GM21526 (cell line): ENCODE results near the gene SYNGR2.
A peak's percentile ranks its signal among the peaks of the same experiment; 100 is the strongest.

Experiments used
- ATAC-seq: cut with Tn5 transposase; IDR thresholded peaks from one replicate; pipeline ENCODE4 v1.9.1; 2021; ENCODE audit warnings: moderate library complexity; ENCODE audit not compliant: unreplicated experiment, low FRiP score

The SYNGR2 gene

DNA sequence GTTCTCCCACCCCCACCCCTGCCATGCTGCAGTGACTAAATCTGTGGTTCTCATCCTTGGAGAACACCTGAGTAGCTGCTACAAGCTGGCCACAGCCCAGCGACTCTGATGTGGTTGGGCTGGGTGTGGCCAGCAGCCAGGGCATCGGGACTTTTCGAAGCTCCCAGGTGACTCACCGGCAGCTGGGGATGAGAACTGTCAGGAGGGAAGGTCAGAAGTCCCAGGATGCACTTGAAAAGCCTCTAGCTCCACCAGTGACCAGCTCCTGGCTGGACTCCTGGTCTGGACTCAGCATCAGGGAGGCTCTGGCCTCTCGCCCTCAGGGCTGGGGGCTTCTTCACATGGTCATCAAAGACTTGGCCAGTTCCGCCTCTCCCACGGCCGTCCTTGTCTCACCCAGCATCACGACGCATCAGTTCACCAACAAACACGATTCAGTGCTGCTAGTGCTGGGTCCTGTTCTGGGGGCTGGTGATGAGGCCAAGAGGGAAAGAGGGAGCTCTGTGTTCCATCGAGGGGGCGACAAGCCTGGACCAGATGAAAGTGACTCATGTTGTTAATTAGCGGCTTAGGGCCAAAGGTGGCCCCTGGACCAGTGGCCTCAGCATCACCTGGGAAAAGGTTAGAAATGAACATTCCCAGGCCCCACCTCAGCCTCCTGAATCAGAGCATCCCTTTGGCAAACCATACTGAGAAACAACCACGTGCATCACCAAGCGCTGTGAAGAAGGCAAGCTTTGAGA is 26.1 kb upstream of the SYNGR2 start:
- no peak for ATAC-seq

DNA sequence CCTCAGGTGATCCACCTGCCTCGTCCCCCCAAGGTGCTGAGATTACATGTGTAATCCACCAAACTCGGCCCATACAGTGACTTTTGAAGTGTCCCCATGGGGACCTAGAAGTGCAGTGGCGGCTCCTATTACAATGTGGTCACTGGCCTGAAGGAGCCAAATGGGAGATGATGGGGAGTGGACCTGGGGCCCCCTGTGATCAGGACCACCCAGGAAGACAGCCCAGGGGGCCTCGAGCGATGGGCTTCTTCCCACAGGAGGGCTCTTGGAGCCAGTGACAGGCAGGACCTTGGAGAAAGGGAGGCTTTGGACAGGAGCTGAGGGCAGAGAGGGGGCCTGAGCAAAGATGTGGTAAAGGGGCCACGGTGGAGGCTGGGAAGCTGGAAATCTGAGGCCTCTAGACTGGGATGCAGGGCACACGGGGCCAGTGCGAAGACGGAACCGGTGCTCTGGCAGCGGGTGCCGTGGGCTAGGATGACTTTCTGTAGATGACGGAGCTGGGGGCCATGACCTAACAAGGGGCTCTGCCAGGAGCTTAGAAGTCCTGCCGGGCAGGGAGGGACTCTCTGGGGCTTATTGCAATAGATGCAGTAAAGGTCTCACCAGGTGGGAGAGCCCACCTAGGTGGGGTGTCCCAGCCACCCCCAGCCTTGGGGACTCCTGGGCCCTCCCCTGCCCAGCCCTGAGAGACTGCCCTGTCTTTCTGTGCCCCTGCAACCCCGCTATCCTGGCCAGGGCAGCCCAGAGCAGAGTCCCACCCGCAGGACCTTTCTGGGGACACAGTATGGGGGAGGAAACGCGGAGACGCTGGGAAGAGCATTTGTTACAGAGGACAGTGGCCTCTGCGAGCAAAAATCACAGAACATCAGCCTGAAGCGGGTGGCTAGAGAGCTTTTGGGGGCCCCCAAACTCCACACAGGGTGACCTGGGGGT is 24.9 kb upstream of the SYNGR2 start:
- ATAC-seq, result no peak

- ATAC-seq, result no peak
These were observed 24.1 kb upstream of the SYNGR2 start for GRCh38 chr17:78144147-78144719.

DNA sequence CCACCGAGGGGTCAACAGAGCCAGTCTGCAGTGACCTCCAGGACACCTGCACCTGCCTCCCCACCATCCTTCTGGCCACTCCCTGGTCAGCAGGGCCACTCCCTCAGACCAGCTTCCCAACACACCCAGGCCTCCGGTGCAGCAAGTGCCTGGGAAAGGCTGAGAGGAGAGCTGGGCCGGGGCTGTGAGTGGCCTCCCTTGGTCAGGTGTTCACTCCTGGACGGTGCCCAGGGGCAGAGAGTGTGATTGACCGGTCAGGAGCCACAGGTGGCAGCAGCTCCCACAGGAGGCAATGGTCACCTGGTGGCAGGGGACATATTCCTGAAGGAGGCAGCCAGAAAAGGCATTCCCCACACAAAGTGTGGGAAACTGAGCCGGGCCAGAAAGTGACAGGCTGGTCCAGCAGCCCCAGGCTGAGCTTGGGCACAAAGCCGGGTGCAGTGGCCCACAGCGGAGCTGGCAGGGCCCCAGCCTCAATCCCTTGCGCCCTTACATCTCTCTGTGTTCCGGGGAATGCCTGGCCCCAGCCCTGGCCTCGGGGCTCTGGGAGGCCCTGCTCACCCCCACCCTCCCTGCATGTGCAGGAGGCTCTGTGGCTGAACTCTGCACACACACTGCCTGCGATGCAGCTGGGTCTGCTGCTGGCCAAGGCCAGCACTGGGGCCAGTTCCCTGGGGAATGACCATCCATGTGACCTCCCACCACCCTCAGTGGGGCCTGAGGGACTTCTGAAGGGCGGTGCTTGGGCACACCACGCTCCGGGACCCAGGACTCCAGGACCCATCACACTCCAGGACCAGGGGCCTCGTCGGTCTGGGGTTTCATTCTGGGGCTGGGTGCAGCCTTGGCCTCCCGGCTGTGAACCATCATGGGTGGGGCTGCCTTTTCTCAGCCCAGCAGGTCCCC is 23.4 kb upstream of the SYNGR2 start:
- ATAC-seq, result no peak

GRCh38 chr17:78146471-78146869 is 21.9 kb upstream of the SYNGR2 start:
- no peak for ATAC-seq

DNA sequence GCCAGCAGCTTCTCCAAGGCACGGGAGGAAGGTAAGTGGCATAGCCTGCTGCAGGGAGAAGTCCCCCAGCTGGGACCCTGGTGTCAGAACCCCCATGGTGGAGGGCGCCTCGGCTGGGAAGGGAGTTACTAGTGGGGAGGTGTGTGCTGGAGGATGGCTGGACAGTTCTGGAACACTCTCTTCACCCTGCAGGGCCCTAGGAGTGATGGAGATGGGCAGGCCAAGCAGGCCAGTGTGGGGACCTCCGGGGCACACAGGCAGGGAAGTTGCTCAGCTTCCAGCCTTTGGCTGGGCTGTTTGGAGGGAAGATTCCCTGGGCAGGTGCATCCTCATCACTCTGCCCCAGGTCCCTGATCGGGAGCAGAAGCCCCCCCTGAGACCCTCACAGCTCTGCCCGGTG is 21.5 kb upstream of the SYNGR2 start:
- ATAC-seq, result no peak

DNA sequence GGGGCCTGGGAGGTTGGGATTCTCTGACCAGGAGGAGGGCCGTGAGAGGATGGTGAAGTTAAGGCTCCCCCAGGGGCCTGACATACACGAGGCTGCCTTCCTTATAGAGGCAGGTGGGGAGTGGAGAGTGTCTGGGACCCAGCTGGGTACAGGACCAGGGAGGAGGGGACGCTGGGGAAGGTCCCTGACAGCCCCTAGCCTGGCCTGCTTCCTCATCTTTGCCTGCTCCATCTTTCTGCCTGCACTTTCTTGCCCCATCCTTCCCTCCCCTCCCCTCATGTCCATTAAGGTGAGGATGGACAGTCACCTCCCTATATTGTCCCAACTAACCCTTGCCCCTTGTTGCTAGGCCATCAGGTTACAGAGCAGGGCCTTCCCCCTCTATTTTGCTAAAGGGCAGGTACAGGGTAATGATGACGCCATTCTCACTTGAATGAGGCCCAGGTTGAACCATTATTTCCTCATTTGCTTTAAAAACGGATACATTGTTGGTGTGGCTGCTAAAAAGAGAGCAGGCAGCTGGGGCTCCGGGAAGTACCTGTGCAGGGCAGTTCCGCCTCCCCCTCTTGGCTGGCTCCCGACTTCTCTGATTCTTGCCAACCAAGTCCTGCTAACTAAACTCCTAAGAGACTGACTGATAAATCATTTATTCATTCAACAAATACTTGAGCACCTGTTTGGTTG is 20.9 kb upstream of the SYNGR2 start:
- no peak for ATAC-seq

- no peak for ATAC-seq
These were observed 19.9 kb upstream of the SYNGR2 start for GRCh38 chr17:78148286-78149016.

GRCh38 chr17:78151514-78152008 is 16.8 kb upstream of the SYNGR2 start:
- no peak for ATAC-seq

DNA sequence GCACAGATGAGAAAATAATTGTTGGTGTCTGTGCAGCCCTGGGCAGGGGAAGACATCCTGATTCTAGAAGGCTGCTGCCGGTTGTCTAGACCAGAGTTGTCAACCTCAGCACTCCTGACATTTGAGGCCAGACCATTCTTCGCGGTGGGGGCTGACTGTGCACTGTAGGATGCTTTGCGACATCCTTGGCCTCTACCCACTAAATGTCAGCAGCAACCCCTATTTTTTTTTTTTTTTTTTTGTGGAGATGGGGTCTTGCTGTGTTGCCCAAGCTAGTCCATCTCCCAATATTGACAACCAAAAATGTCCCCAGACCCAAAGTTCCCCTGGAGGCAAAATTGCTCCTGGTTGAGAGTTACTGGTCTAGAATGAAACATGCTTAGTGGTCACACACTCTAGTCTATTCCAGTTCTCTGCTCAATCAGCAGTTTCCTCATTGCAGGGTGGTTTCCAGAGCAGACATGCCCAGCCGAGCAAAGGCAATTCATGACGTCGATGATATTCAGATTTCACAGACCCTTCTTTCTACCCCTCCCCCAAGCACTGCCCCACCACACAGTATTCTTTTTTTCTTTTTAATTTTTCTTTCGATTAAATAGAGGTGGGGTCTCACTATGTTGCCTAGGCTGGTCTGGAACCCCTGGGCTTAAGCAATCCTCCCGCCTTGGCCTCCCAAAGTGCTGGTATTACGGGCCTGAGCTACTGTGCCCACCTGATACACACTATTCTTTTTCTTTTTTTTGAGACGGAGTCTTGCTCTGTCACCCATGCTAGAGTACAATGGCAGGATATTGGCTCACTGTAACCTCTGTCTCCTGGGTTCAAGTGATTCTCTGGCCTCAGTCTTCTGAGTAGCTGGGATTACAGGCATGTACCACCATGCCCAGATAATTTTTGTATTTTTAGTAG is 13.2 kb upstream of the SYNGR2 start:
- peak; percentile 43 for ATAC-seq

- ATAC-seq, result no peak
These were observed 8.7 kb upstream of the SYNGR2 start for GRCh38 chr17:78159575-78160158.

DNA sequence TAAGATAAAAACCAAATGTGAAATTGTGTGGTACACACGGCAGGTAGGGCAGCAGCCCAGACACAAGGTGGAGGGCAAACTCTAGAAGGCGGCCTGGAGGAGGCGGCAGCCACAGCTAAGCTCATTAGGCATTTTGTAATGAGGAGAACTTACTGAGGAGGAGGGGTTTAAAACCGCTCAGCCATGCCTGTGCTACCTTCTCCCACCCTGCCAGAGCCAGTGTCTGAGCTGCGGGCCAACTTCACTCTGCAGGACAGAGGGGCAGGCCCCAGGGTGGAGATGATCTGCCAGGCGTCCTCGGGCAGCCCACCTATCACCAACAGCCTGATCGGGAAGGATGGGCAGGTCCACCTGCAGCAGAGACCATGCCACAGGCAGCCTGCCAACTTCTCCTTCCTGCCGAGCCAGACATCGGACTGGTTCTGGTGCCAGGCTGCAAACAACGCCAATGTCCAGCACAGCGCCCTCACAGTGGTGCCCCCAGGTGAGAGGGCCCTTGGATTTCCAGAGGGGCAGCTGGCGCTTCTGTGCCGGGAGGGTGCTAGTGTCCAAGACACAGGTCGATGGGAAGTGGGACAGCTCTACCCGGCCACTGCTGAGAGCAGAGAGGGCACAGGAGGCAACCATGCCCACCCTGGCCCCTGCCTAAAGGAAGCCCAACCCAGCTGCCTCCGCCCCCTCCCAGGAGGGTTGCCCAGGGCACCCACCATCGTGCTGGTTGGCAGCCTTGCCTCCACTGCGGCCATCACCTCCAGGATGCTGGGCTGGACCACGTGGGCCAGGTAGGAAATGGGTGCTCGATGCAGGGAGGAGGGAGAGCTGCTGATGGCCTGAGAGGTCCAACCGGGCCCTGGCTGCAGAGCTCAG is 4.3 kb upstream of the SYNGR2 start:
- ATAC-seq, result no peak

- no peak for ATAC-seq
These were observed 3.4 kb upstream of the SYNGR2 start for GRCh38 chr17:78164748-78165607.

DNA sequence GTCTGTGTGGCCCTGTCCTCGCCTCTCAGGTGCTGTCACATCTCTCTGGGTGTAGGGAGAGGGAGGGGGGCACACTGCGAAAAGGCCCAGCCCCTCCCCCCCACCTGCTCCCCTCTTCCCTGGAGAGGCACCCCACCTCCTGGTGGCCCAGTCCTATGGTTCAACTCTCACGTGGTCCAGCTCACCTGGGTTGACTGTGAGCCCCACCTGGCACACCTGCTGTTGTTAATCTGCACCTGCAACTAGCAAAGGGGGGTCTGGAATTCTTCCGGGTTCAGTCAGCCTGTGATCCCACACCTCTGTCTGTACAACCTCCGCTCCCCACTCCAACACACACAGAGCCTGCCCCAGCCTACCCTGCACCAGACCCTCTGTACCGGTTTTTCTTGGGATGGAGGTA is 2.0 kb upstream of the SYNGR2 start:
- no peak for ATAC-seq

DNA sequence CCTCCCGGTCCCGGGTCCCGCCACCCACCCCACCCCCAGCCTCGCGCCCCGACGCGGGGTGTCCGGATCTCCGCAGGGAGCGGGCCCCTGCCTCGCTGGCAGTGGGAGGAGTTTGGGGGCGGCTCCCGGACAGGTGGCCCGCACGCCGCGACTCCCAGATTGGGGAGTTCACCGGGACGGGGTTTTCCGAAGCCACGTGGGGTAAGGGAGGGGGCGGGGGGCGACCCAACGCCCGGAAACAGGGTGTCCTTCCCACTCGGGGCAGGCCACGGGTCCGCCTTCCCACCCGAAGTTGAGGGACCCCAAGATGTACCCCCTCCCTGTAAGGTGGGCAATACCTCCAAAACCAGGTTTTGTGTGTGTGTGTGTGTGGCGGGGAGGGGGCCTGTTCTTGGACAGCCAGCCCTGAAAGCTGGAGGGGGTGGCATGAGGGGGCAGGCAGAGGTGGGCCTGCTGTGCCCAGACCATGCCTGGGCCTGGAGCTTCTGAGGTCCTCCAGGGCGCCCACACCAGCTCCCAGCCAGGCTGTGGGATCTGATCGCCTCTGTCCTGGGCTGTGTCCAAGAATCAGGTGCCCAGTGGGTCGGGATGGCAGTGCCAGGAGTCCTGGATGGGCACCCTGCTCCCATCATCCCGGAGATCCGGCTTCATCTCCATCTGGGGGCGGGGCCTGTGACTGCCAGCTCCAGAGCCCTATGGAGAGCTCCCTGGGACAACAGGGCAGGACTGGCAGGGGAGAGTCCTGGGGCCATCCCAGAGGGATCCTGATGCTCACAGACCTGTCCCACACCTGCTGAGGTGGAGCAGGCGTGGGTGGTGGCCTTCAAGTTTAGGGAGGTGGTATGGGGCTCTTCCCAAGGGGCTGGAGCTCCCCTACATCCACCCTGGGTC is 767 bp downstream of the SYNGR2 start:
- ATAC-seq, result peak; percentile 9
